Naive thymus-derived CD4-positive, alpha-beta T cell (primary cell): ENCODE results near the gene APOBEC3B. TPM values are rescaled to one million over a fixed set of nuclear protein-coding genes. Genes with fewer than 3 reads are reported as not detected.
"Not testable (repeated sequence)": the region's sequence is repeated elsewhere in the genome, so short reads cannot be mapped to it uniquely, and the experiment has no call there.

Experiments used
- ATAC-seq: fragments of 150-1000 bp; cut with Tn5 transposase; 2 replicates; pipeline ENCODE4 v1.10.0; 2021; ENCODE audit warnings: mild to moderate bottlenecking, moderate library complexity
- CTCF ChIA-PET: fragments of 350-600 bp; sonication (Branson Sonifier 250); formaldehyde crosslinking; loops from one replicate; lab custom pipeline; 2021; ENCODE audit warnings: antibody characterized with exemption; lab: Charles Lee
- POLR2A ChIA-PET: fragments of 350-600 bp; sonication (Branson Sonifier 250); formaldehyde crosslinking; loops from one replicate; lab custom pipeline; 2021; ENCODE audit warnings: antibody characterized with exemption, inconsistent platforms; lab: Charles Lee
- DNase-seq, 9 donors: peaks; one replicate each; pipeline versions ENCODE4 v3.0.0 to v3.0.0-alpha.2; 2020 to 2022; ENCODE audit warnings: mixed read lengths in 1 of 9
- H3K27ac ChIP-seq: one replicate; pipeline ENCODE4 v1.7.0; 2013; ENCODE audit warnings: mild to moderate bottlenecking, low read depth, low read length, moderate library complexity
- H3K27me3 ChIP-seq, 2 donors: one replicate each; pipeline ENCODE4 v1.7.0; 2013; ENCODE audit warnings: low read length in 2 of 2, mild to moderate bottlenecking in 2 of 2, moderate library complexity in 2 of 2; ENCODE audit not compliant: control insufficient read depth in 2 of 2, insufficient read depth in 2 of 2
- H3K36me3 ChIP-seq, 3 experiments: 1 replicate in 2 of 3; 2 replicates in 1 of 3; pipeline ENCODE4 v1.7.0; 2013; ENCODE audit warnings: low read length in 3 of 3, mild to moderate bottlenecking in 3 of 3, moderate library complexity in 1 of 3; ENCODE audit not compliant: insufficient read depth in 3 of 3, control insufficient read depth in 2 of 3
- H3K4me1 ChIP-seq, 2 donors: one replicate each; pipeline ENCODE4 v1.7.0; 2013; ENCODE audit warnings: low read length in 2 of 2, mild to moderate bottlenecking in 2 of 2, moderate library complexity in 1 of 2; ENCODE audit not compliant: control insufficient read depth in 2 of 2, insufficient read depth in 2 of 2
- H3K4me3 ChIP-seq: 2 replicates; pipeline ENCODE4 v1.7.0; 2013; ENCODE audit warnings: mild to moderate bottlenecking, low read length
- H3K9me3 ChIP-seq, 3 experiments: 1 replicate in 2 of 3; 2 replicates in 1 of 3; pipeline ENCODE4 v1.7.0; 2013; ENCODE audit warnings: low read length in 3 of 3; ENCODE audit not compliant: control insufficient read depth in 2 of 3
- H3K27ac Mint-ChIP-seq, 9 donors: one replicate each; pipeline ENCODE4 v1.8.0; 2020 to 2022; ENCODE audit warnings: mixed read lengths in 9 of 9, mild to moderate bottlenecking in 8 of 9, moderate library complexity in 5 of 9, inconsistent platforms in 2 of 9
- H3K27me3 Mint-ChIP-seq, 5 donors: one replicate each; pipeline ENCODE4 v1.8.0; 2021 to 2022; ENCODE audit warnings: mixed read lengths in 5 of 5, mild to moderate bottlenecking in 1 of 5
- H3K36me3 Mint-ChIP-seq, 5 donors: one replicate each; pipeline ENCODE4 v1.8.0; 2020 to 2022; ENCODE audit warnings: mixed read lengths in 5 of 5, mild to moderate bottlenecking in 3 of 5, inconsistent platforms in 1 of 5
- H3K4me1 Mint-ChIP-seq, 7 donors: one replicate each; pipeline ENCODE4 v1.8.0; 2020 to 2022; ENCODE audit warnings: mixed read lengths in 7 of 7, mild to moderate bottlenecking in 3 of 7, inconsistent platforms in 1 of 7
- H3K4me3 Mint-ChIP-seq, 10 donors: one replicate each; pipeline ENCODE4 v1.8.0; 2020 to 2022; ENCODE audit warnings: mild to moderate bottlenecking in 10 of 10, mixed read lengths in 10 of 10, moderate library complexity in 6 of 10, inconsistent platforms in 2 of 10
- H3K9me3 Mint-ChIP-seq, 11 donors: one replicate each; pipeline ENCODE4 v1.8.0; 2020 to 2022; ENCODE audit warnings: mixed read lengths in 11 of 11, mild to moderate bottlenecking in 4 of 11, inconsistent platforms in 1 of 11, moderate library complexity in 1 of 11
- intact Hi-C, 2 donors: fragments of 100-400 bp; cut with micrococcal nuclease; formaldehyde crosslinking; loops; one replicate each; pipeline ENCODE4 v1.15.1; 2023
- polyA plus RNA-seq, 2 donors: library from polyadenylated mRNA; unstranded; fragments of 300-500 nt; fragmentation: Illumina TruSeq; gene quantifications; one replicate each; pipeline ENCODE4 v1.2.3, GENCODE V29; 2021
- total RNA-seq, 6 experiments: library from RNA in 5 of 6; stranded (reverse) in 5 of 6; gene quantifications; 1 replicate in 5 of 6; 2 replicates in 1 of 6; pipeline ENCODE4 v1.2.3 and lab custom pipeline; 2021 to 2026

The APOBEC3B gene
- total and polyA plus RNA-seq, 7 experiments from 2014 or later = 0.30 to 16.0 (median 7.1) TPM; not detected in 3

DNA sequence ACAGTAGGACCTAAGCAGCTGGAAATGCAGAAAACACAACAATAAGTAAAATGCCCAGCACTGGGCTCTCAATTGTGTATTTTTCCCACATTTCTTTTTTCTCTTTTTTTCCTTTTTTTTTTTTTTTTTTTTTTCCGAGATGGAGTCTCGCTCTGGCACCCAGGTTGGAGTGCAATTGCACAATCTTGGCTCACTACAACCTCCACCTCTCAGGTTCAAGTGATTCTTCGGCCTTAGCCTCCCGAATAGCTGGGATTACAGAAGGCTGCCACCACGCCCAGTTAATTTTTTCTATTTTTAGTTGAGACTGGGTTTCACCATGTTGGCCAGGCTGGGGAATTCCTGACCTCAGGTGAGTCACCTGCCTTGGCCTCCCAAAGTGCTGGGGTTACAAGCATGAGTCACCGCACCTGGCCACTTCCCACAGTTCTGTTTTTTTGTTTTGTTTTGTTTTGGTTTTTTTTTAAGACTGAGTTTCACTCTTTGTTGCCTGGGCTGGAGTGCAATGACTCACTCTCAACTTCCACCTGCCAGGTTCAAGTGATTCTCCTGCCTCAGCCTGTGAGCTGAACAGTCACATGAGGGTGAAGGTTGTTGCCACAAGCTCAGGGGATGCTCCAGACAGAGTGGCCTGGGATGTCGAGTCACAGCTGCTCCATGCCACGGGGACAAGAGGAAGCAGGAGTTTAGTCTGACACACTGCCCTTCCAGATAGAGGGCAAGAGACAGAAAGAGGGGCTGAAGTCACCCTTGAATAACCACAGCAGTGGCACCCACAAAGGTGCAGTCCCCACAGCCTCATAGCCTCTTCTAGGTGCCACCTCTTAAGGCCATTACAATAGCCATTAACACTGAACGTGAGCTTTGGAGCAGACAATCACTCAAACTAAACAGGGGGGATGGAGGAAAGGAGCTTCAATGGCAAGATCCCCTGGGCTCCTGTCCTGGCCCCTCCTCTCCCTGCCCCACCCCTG is 2.9 kb downstream of the APOBEC3B start:
- H3K36me3 Mint-ChIP-seq = peaks cover 0 to 27% (median 0%) of the 10 kb centered on the region in 5 donors
- not testable (repeated sequence) for H3K4me3 ChIP-seq, H3K27me3 Mint-ChIP-seq, H3K27ac ChIP-seq, H3K27me3 ChIP-seq, H3K9me3 ChIP-seq, H3K36me3 ChIP-seq
- H3K27ac Mint-ChIP-seq = peak overlapping the region in 6 of 9 donors; percentile 36 to 97 (median 80)
- peaks cover 0 to 11% (median 4%) of the 10 kb centered on the region in 11 donors for H3K9me3 Mint-ChIP-seq
- peaks cover 6 to 15% of the 10 kb centered on the region in 2 donors for H3K4me1 ChIP-seq
- ChIA-PET POLR2A (interaction anchor here (0.6 to 1.6 kb wide), 2 partner anchors 113 to 941 kb away, joined by 3 read pairs; partner anchors contain the start of gene CBX6), CTCF (interaction anchor here (0.6 to 1.5 kb wide), 2 partner anchors 18 to 115 kb away, joined by 3 to 5 read pairs; no protein-coding TSS in a partner anchor)
- peak in 3 of 9 donors; percentile 23 to 84 (median 72) for DNase-seq
- H3K4me3 Mint-ChIP-seq = peak overlapping the region in 2 of 10 donors; percentile 43 to 69
- intact Hi-C loops = loop anchor here (1.0 to 10.0 kb wide), 7 partner anchors 18 to 280 kb away; partner anchors contain the start of genes GTPBP1 (in 2 of the 2), CBX6 (in 1 of the 2) and JOSD1 (in 1 of the 2)
- peaks cover 10 to 72% (median 31%) of the 10 kb centered on the region in 7 donors for H3K4me1 Mint-ChIP-seq
- peak; percentile 71 for ATAC-seq

DNA sequence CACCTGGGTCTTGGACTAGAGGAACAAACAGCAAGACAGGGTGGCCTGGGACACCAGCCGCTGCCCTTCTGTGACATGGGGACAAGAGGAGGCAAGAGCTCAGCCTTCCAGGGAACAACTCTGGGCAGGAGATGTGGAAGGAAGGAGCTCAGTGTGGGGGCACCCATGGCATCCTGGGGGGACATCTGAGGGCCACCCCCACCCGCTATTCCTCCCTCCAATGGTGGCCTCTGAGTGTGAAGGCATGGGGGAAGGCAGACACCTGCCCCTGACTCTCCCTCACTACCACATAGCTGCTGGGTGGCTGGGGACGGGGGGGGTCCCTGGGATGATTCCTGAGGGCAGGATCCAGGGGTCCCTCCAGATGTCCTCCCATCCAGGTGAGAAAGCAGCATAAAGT is 4.5 kb downstream of the APOBEC3B start:
- CTCF ChIA-PET = no interaction called here
- no peaks in the 10 kb centered on the region for H3K36me3 ChIP-seq
- H3K4me1 ChIP-seq = peaks cover 6 to 15% of the 10 kb centered on the region in 2 donors
- H3K27me3 Mint-ChIP-seq = no peaks in the 10 kb centered on the region
- no peak overlapping the region for H3K4me3 Mint-ChIP-seq
- no peak overlapping the region for H3K27ac ChIP-seq
- H3K9me3 Mint-ChIP-seq = peaks cover 0 to 11% (median 4%) of the 10 kb centered on the region in 11 donors
- H3K27ac Mint-ChIP-seq = peak overlapping the region in 2 of 9 donors; percentile 80 to 81
- intact Hi-C loops = loop anchor here (5.0 to 10.0 kb wide), 2 partner anchors 114 to 282 kb away; partner anchors contain the start of genes CBX6 (in 1 of the 2), GTPBP1 (in 1 of the 2) and JOSD1 (in 1 of the 2)
- DNase-seq (no peak), ATAC-seq (no peak)
- no peak overlapping the region for H3K4me3 ChIP-seq
- H3K27me3 ChIP-seq = no peaks in the 10 kb centered on the region
- H3K9me3 ChIP-seq = peaks cover 0 to 5% (median 0%) of the 10 kb centered on the region in 3 experiments
- POLR2A ChIA-PET = interaction anchor here (0.6 kb wide), 1 partner anchor 106 kb away, joined by 3 read pairs; no protein-coding TSS in a partner anchor
- peaks cover 0 to 27% (median 0%) of the 10 kb centered on the region in 5 donors for H3K36me3 Mint-ChIP-seq
- H3K4me1 Mint-ChIP-seq = peaks cover 6 to 68% (median 29%) of the 10 kb centered on the region in 7 donors

DNA sequence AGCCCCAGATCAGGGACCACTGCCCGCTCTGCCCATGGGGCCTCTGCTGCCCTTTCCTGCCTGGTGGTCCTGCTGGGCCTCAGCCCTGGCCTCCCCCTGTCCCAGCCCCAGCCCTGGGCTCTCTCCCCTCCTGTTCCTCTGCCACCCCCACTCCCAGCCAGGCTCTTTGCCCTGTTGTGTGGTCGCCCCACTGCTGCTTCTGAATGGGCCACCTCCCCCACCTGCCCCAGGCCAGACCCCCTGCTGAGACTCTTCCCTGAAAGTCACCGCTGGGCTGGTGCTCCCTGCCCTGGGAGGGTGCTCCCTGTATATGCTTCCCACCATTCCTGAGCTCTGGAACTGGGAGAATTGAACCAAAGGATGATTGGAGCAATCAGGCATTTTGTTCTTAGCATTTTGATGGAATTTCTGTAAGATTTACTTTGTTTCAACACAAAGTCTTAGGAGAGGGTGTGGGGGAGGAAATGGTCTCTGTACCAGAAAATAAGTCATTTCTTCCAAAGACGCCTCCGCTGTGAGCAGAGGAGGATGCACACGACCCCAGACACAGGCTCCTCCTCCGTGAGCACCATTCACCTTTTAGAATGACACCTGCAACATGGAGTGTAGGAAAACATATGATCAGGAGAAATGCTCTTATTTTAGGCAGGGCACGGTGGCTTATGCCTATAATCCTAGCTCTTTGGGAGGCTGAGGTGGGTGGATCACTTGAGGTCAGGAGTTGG is 5.2 kb downstream of the APOBEC3B start:
- Histone ChIP-seq H3K4me1 (peaks cover 6 to 15% of the 10 kb centered on the region in 2 donors), H3K36me3 (no peaks in the 10 kb centered on the region), H3K4me3 (no peak overlapping the region), H3K27ac (no peak overlapping the region), H3K9me3 (peaks cover 0 to 5% (median 0%) of the 10 kb centered on the region in 3 experiments), H3K27me3 (no peaks in the 10 kb centered on the region)
- Mint-ChIP-seq H3K27me3 (no peaks in the 10 kb centered on the region), H3K27ac (peak overlapping the region in 4 of 9 donors; percentile 12 to 71 (median 24)), H3K4me1 (peaks cover 0 to 62% (median 22%) of the 10 kb centered on the region in 7 donors), H3K4me3 (peak overlapping the region in 2 of 10 donors; percentile 7 to 33), H3K36me3 (peaks cover 0 to 27% (median 0%) of the 10 kb centered on the region in 5 donors), H3K9me3 (peaks cover 0 to 11% (median 4%) of the 10 kb centered on the region in 11 donors)
- ChIA-PET POLR2A (no interaction called here), CTCF (interaction anchor here (0.7 kb wide), 1 partner anchor 16 kb away, joined by 3 read pairs; no protein-coding TSS in a partner anchor)
- DNase-seq (no peak), ATAC-seq (no peak)
- intact Hi-C loops = loop anchor here (5.0 to 10.0 kb wide), 2 partner anchors 115 to 283 kb away; partner anchors contain the start of genes CBX6 (in 1 of the 2), GTPBP1 (in 1 of the 2) and JOSD1 (in 1 of the 2)

DNA sequence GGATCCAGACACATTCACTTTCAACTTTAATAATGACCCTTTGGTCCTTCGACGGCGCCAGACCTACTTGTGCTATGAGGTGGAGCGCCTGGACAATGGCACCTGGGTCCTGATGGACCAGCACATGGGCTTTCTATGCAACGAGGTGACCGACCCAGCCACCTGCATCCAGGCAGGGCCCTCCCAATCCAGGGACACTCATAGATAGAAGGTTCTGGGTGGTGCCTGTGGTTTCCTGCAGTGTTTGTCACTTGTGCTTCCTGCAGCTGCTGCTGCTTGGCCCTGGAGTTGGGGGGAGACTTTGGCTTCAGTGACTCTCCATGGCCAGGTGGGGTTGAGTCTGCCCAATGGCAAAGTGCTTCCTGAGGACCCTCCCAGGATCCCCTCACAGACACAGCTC is 7.3 kb downstream of the APOBEC3B start:
- Histone ChIP-seq H3K9me3 (no peaks in the 10 kb centered on the region), H3K36me3 (no peaks in the 10 kb centered on the region), H3K4me1 (peaks cover 6 to 13% of the 10 kb centered on the region in 2 donors), H3K4me3 (no peak overlapping the region), H3K27me3 (no peaks in the 10 kb centered on the region), H3K27ac (no peak overlapping the region)
- H3K36me3 Mint-ChIP-seq = peaks cover 0 to 18% (median 0%) of the 10 kb centered on the region in 5 donors
- H3K4me1 Mint-ChIP-seq = peaks cover 5 to 60% (median 21%) of the 10 kb centered on the region in 7 donors
- ATAC-seq (no peak), DNase-seq (peak in 1 of 9 donors; percentile 18)
- peak overlapping the region in 4 of 9 donors; percentile 9 to 87 (median 49) for H3K27ac Mint-ChIP-seq
- peaks cover 0 to 5% (median 4%) of the 10 kb centered on the region in 5 donors for H3K27me3 Mint-ChIP-seq
- peaks cover 0 to 2% (median 0%) of the 10 kb centered on the region in 11 donors for H3K9me3 Mint-ChIP-seq
- POLR2A ChIA-PET = no interaction called here
- H3K4me3 Mint-ChIP-seq = peak overlapping the region in 2 of 10 donors; percentile 52 to 58
- CTCF ChIA-PET = interaction anchor here (0.6 to 2.1 kb wide), 3 partner anchors 14 to 128 kb away, joined by 3 to 5 read pairs (median 3); no protein-coding TSS in a partner anchor
- intact Hi-C loops = loop anchor here (5.0 to 10.0 kb wide), 2 partner anchors 117 to 285 kb away; partner anchors contain the start of genes CBX6 (in 1 of the 2), GTPBP1 (in 1 of the 2) and JOSD1 (in 1 of the 2)

DNA sequence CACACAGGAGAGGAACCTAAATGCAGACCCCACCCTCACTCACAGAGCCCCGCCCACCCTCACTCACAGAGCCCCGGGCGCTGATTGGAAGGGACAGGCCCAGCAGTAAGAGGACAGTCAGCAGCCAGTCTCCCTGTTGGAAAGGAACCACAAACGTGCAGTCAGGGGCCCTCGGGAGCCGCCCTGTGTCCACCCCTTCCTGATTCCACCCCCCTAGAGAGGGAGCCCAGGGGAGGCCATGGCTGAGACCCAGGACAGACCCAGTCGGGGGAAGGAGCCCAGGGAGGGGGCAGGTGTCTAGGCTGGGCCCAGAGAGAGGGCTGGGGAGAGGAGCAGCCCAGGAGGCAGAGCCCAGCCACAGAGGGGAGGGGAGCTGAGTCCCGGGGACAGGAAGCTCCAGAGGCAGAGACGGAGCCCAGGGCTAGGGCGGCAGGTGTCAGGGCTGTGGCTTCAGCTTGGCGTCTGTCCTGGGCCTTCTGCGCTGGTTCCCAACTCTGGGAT is 10.8 kb downstream of the APOBEC3B start:
- peaks cover 0 to 21% (median 4%) of the 10 kb centered on the region in 5 donors for H3K27me3 Mint-ChIP-seq
- POLR2A ChIA-PET, H3K9me3 ChIP-seq, CTCF ChIA-PET, H3K36me3 Mint-ChIP-seq, DNase-seq, H3K4me1 ChIP-seq, intact Hi-C loops, H3K9me3 Mint-ChIP-seq, ATAC-seq, H3K27me3 ChIP-seq, H3K4me3 ChIP-seq, H3K27ac ChIP-seq, H3K36me3 ChIP-seq: not testable (repeated sequence)
- peak overlapping the region in 1 of 9 donors; percentile 85 for H3K27ac Mint-ChIP-seq
- H3K4me3 Mint-ChIP-seq = peak overlapping the region in 1 of 10 donors; percentile 34
- peaks cover 5 to 34% (median 15%) of the 10 kb centered on the region in 7 donors for H3K4me1 Mint-ChIP-seq
